Measurements from ENCODE around the gene PJA1.

Gene PJA1

DNA sequence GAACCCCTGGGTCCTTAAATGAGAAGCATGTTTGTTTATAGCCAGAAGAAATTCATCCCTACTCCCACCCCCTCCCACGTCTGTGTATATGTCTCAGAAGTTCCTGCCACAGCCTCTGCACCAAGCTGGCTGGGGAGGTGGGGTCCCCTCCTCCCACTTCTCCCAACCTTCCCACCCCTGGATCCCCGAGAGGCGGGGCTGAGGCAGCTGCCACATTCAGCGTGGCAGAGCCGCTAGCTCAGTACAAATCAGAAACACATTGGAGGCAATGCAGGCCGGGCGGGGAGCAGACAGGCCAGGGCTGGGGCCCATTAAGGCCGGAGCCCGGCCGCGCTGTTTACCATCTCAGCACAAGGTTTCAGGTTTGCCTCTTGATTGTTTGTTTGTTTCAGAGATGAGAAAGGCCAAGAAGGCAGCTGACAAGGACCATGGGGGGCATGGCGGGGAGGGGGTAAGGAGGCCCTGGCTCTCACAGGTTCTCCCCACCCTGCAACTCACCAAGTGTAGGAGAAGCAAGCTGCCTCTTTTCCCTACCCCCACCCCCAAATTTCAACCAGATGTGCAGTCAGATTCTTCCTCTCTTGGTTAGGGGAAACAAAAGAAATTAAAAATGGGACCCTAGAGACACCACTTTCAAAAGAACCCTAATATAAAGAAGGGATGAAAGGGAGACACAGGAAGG lies 22.3 kb downstream of the PJA1 start:
- DNase-seq, result no peak

DNA sequence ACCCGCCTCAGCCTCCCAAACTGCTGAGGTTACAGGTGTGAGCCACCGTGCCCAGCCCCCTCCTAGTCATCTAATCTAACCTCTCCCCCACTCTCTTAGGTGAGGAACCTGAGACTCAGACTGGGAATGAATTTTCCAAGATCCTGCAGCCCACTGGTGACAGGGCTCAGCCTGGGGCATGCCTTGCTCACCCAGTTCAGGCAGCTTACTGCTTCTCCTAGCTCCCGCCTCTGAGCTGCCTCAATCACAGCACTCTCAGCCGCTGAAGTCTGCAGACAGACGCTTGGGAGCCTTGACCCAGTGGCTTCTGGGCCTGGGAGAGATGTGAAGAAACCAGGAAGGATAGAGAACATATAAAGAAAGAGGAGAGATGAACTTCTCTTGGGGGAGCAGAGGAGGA lies 24.4 kb downstream of the PJA1 start:
- DNase-seq, result no peak

DNA sequence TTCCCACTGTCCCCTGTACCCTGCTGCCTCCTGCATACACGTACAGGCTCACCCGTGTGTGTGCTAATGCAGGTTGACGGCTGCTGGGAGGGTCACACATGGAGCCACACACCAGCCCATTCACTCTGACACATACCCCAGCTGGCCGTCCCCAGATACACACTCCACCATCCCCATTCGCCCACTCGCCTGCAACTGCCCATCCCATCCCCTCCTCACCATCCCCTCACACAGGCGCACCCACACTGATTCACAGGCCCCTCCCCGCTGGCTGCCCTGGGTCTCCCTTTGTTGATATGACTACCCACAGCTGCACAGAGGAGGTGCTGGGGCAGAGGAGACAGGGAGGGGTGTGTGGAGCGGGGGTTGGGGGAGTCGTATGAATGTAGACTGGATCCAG lies 25.7 kb downstream of the PJA1 start:
- no peak for DNase-seq

DNA sequence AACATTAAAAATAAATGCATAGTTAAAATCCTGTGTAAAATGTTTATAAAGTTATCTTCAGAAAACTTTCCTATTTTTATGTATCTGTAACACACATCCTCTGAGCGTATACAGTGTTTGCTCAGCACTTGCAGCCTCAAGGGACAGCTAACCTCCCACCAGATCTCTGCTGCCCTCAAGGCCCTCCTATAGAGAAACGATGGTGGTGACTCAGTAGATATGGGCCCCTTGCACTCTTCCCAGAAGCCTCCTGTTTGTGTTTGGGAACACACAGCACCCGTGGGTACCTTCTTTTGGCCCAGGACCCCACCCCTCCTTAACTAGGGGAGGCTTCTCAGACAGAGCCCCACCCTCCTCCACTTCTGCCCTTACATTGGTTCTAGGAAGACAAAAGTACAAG lies 26.7 kb downstream of the PJA1 start:
- no peak for DNase-seq

DNA sequence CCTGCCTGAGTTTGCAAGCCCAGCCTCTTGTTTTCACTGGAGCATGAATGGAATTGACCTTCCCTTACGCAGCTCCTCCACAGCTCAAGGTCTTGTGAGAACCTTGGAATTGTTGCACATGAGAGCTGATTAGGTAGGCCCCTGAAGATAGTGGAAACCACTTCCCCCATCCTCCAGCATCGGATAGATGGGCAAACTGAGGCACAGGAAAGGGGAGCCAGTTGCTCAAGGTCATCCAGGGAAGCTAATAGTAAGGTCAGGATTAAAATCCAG lies 27.2 kb downstream of the PJA1 start:
- no peak for DNase-seq

DNA sequence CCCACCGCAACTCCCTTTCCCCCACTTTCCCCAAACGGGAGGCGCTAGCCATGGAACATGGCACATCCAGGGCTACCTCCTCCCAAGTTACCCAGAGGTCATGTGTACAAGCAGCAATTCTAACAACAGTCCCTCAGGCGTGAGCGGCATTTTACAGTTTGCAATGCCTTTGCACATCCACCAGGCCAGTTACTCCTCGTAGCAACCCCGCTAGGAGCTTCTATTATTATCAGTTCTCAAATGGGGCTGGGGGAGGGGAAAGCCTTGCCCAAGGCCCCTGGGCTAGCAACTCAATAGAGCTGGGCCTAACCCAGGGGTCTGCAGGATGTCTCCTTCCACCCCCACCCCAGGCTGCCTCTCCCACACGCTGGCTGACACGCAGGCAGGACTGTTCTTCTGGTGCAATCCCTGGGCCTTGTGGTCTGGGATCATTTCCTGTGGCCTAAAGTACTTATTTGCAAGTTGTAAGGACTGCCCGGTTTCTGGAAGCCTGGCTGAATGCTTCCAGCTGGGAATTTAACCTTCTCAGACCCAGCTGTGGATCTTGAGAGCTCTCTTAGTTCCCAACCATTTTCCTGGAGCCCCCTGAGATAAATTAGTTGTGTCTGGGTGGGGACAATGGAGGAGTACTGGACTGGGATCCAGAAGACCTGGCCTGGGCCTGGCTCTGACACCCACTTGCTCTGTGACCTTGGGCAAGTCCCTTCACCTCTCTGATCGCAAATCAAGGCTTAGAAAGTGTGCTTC lies 27.7 kb downstream of the PJA1 start:
- DNase-seq, result no peak

DNA sequence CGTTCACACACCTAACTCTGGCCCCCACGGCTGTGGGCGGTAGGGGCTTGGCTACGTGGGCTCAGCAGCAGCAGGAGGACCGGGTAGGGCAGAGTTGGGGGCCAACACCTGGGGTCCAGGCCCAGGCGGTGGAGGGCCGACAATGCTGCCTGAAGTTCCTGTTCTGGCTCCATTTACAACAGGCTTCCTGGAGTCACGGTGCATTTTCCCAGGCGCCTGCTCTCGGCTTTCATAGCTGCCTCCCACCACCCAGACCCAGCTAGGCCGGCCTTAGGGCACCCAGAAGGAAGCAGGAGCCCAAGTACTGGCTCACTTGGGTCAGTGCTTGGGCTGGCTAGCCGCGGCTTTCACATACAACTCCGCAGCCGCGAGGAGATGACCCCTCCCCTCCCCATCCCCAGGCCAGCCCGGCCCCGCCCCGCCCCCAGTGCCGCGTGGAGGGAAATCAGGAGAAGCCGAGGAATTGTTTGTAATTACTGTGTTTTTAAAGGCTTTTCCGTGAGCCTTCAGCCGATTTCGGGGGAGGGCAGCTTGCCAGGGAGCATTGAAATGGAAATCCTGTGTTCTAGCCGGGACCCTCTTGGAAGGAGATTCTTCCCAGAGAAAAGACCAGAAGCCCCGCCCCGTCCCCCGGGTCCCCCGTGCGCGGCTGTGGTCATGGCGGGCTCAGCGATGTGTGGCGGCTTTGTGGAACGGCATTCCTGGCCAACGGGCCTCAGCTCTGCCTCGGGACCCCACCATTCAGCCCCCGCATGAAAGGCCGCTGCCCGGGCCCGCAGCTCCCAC lies 28.5 kb downstream of the PJA1 start:
- DNase-seq, result no peak

DNA sequence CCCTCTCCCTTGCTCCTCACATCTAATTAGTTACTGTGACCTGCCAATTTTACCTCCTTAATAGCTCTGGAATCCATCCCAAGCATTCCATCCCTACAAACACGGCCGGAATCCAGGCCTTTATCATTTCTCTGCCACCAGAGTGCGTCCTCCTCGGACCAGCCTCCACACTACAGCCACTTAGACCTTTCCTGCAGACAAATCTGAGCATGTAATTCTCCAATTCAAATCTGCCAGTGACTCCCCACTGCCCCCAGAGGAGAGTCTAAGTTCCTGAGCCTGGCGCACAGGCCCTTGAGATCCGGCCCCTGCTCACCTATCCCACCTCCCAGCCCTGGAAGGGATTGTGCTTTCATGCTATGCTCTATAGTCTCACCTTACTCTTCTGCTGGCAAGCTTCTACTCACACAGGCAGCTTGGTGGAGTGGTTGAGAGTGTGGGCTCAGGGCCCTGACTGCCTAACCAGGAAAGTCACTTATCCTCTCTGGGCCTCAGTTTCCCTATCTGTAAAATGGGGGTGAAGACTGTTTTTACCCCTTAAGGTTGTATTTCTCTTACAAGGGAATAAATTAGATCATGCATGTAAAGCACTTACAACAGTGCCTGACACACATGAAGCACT lies 31.2 kb downstream of the PJA1 start:
- DNase-seq, result no peak

DNA sequence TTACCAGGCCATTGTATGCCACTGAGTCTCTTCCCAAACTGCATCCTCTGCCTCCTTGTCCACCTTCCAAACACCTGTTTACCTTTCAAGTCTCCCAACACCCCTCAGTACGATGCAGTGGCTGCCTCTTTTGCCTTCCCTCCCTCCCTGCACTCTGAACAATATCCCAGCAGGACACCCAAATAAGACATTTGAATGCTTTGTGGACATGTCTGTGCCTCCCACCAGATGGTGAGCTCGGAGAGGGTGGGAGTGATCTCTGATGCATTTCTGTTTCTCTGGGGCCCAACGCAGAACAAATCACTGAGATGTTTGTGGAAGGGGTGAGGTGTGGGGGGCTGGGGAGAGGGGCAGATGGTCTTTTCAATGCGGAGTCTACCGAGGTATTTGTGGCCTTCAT lies 33.4 kb downstream of the PJA1 start:
- DNase-seq, result no peak

DNA sequence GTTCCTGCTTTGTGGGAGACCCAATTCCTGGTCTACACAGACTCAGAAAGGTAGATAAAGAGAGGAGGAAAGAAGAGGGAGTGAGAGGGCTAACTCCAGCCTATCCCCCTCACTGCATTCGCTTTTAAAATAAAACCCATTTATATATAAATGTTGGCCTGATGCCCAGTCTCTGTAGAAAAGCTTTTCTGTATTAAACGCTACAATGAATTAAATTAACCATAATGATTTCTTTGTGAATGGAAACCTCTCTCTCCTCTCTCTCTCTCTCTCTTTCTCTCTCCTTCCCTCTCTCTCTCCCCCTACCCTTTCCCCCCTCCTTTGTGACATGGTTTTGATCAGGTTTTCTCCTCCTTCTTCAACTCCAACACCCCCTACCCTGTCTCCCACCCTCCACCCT lies 34.8 kb downstream of the PJA1 start:
- DNase-seq, result no peak

DNA sequence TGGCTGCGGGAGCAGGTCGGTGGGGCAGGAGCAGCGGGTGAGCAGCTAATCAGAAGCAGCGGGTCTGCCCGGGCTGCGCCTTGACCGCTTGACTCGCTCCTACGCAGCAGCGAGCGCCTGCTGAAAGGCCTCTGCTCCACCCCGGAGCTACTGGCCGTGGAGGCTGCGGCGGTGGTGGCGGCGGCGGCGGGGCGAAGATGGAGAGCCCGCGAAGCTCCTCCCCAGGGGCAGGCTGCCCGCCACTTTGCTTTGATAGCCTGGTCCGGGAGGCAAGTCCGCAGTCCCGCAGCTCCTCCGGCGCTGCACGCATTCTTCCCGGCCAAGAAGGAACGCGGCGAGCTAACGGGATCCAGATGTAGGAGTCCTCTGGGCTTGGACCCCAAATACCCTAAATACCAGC lies 36.7 kb downstream of the PJA1 start:
- no peak for DNase-seq

DNA sequence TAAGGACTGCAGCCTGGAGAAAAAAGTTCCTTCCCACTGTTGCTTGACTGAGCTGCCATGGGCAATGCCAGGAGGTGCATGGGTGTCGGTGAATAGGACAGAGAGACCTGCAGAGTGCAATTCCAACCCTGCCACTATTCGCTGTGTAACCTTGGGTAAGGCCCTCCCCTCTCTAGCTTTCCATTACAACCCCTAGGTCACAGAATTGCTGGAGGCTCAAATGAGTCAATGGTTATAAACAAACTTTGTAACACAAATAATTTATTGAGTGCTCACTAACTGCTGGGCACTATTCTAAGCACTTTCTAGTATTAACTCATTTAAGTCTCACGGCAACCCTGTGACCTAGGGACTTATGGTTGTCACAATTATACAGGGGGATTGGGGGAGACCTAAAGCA lies 37.8 kb downstream of the PJA1 start:
- DNase-seq, result no peak

DNA sequence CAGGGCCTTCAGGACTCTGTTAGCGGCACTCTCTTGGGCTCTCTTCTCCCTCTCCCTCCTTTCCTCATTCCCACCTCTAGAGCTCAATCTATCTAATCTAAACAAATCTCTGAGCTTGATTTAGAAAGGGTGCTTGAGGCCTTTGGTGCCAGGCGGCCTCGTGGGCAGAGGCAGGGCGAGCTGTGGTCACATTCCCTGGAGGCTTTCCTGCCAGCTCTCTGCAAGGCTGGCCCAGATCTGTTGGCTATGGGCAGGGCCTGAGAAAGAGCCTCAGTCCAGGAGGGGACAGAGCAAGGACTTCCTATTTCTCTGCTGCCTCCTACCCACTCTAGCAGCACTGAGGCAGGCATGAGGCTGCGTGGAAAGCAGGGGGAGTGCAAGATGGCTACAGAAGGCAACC lies 38.6 kb downstream of the PJA1 start:
- DNase-seq, result no peak

DNA sequence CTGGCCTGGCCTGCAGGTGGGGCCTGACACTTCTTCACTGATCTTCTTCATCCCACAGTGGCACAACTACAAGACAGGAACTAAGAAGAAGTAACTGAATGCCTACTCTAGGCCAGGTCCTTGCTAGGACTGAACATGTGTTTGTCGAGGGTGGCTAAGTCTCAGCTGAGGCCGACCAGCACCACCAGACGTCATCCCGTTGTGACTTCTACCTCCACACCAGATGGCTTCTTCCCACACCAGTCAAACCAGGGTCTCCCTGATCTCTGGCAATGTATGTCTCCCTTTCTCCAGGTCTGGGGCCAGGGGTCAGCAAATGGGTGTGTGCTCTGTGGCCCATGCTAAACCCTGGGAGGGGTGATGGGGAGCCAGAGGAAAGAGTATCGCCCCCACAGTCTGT lies 40.2 kb downstream of the PJA1 start:
- DNase-seq, result no peak

DNA sequence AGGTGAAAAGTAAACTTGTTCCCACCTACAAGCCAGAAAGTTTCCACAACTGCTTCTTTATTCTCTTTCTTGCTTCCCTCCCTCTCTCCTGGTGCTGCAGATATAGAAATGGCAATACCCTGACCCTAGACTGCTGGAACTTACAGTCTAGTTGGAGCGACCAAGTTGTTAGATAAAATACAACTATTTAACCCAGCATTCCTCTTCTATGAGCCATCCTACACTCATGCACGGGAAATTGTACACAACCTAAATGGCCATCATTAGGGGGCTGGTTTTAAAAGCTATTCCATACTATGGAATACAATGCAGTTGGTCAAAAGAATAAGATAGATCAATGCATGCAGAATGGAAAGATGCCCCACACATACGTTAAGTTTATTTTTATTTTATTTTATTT lies 41.1 kb downstream of the PJA1 start:
- DNase-seq, result no peak

DNA sequence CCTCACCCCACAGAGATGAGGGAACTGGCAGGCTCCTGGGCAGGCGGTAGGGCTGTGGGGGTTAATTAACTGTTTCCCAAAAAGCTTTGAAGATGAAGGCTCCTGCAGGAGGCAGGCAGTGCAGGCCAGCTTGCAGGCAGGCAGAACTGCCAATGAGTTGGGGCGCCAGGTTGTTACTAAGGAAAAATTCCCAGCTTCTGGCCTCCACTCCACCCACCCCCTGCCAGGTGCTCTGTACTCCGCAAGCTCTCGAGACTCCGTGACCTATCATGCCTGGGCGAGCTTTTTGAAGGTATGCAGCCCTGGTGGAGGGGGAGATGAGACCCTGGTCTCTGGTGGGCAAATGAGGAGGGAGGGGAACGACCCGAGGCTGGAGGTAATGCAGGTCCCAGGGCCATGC lies 41.8 kb downstream of the PJA1 start:
- DNase-seq, result no peak

DNA sequence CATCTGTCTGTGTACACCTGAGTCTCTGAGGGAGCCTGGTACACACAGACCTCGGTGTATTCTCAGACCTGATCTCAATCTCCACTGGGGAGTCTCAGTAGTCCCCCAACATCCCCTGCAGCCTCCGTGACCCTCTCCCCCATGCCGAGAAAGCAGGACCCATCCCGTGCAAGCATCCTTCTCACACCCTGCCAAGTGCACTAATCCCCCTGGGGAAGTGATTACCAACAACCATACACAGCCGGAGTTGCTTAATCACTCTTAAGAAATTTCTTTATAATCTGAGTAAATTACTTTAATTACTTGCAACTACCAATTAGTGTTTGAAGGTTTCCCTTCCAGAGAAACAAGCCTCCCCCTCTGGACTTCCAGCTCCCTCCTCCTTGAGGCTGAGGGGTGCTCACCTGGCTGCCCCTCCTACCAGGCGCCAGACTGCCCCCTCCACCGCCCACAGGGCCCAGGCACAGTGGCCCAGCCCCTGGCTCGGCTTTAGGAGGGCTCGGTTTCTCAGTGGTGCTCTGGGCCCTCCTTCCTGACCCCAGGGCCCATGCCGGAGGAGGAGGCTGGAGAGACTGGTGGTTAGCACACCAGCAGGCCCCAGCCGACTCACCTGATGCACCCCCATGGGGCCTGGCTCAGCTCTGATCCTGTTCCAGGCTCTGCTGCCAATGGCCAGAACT lies 43.8 kb downstream of the PJA1 start:
- DNase-seq, result no peak

DNA sequence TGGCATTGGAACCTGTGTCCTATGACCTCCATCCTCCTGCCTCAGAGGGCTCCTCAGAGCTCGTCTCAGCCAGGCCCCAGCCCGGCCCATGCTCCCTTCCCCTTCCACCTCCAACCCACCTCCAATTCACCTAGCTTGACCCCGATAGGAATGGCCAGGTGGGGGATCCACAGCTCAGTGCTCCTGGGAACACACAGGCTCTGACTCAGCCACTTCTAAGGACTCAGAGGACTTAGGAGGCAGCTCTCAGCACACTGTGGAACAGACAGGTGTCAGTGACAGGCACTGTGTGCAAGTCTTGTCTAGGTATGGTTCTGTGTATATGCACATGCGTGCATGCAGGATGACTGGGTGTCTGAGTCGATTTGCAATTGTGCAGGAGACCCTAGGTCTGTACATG lies 44.8 kb downstream of the PJA1 start:
- DNase-seq, result no peak

DNA sequence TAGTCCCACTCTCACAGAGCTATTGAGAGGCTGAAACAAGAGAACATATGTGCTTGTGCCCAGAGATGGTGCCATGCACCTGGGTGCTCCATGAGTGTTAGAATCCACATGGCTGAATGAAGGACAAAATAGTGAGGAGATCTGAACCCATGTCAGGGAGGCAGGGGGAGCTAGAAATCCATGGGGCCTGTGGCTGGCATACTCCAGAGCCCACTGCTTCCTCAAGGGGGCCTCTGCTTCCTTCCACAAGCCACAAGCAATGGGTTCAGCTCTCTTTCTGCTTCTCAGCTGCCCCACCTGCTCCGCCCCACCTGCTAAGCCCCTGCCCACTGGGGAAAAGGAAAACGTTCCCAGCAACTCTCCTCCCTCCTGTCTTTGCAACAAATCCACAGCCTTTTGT lies 46.1 kb downstream of the PJA1 start:
- no peak for DNase-seq

DNA sequence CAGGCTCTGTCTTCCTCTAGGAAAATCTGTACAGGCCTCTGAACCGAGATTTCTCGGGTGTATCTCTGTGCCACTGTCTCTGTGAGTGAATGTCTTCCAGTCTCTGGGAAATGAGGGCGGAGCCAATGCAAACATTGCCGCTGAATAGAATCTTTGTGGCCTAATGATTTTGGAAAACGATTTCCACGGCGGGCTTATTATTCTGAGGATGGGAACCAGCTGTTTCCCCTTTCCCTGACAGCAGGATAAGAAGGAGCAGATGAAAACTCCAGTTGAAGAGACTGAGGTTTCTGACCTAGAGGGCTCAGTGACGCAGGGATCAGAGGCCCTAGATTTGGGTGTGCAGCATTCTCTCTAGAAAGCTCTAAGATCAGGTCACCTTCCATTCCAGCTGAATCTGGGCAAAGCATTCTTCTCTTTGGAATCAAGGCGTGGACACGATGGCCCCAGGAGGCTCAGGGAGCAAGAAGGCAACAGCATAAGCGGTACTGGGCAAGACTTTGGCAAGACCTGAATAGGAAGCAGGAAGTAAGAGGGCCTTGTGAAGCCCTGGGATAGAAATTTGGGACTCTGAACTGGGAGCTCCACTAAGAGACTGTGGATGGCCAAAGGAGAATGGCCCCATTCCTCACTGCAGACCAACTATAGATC lies 47.3 kb downstream of the PJA1 start:
- no peak for DNase-seq

DNA sequence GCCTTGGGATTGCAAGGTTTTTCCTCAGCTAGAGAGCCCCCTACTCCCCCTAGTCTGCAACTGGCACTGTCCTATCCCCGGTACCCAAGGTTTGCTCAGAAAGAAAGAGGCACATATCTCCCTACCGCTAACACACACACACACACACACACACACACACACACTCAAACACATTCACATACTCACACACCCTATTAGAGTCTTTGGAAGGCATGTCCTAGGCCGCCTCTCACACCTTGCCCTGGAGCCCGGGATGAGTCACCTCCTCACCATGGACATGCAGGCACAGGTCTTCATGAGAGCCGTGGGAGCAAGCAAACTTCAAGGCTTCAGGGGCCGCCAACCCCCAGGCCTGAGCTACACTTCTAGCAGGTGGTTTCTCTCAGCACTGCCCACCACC lies 49.2 kb downstream of the PJA1 start:
- DNase-seq, result no peak

DNA sequence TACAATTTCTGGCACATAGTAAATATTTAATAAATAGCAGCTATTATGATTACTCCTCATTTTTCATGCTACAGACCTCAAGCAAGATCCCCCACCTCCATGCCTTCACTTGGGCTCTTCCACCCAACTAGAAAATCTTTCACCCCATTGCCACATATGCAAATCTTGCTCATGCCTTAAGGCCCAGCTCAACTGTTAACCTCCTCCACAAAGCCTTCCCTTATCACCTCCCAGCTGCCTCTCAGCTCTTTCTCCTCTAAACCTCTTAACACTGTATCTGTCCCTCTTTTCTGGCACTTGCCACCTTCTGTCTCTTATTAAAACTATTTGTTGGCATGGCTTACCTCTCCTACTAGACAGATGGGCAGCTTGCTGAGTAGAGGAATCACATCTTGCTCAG lies 51.5 kb downstream of the PJA1 start:
- no peak for DNase-seq

Measured in CD4-positive, alpha-beta T cell treated with Interleukin-4 for 4 hours (primary cell).